GM23338 (cell line): Measurements from ENCODE around the gene CDK5RAP2. TPM values are rescaled to one million over a fixed set of nuclear protein-coding genes. Genes with fewer than 3 reads are reported as not detected.
A peak's percentile ranks its signal among the peaks of the same experiment; 100 is the strongest.

Experiments
- ATAC-seq: fragments of 200-7000 bp; cut with Tn5 transposase; 3 replicates; pipeline ENCODE4 v1.9.1; 2020
- DNase-seq: peaks from one replicate; pipeline ENCODE4 v3.0.0-alpha.2; 2015; ENCODE audit warnings: low spot score
- H2AFZ ChIP-seq: fragments of 200-600 bp; sonication (generic); 2 replicates; pipeline ENCODE4 v1.8.0; 2016; ENCODE audit warnings: antibody characterized with exemption, mild to moderate bottlenecking, moderate library complexity
- H3F3A ChIP-seq: fragments of 200-600 bp; sonication (generic); replicated peaks from 2 replicates; pipeline ENCODE4 v1.8.0; 2017; ENCODE audit warnings: antibody characterized with exemption, mixed run types, low read depth
- H3K27ac ChIP-seq: fragments of 200-600 bp; sonication (generic); 2 replicates; pipeline ENCODE4 v1.6.1; 2016; ENCODE audit warnings: low read depth
- H3K27me3 ChIP-seq: fragments of 200-600 bp; sonication (generic); 2 replicates; pipeline ENCODE4 v1.8.0; 2016; ENCODE audit warnings: mild to moderate bottlenecking, mixed run types, moderate library complexity; ENCODE audit not compliant: insufficient read depth
- H3K36me3 ChIP-seq: fragments of 200-600 bp; sonication (generic); 2 replicates; pipeline ENCODE4 v1.8.0; 2016; ENCODE audit warnings: mild to moderate bottlenecking; ENCODE audit not compliant: insufficient read depth
- H3K4me1 ChIP-seq: fragments of 200-600 bp; sonication (generic); 2 replicates; pipeline ENCODE4 v1.8.0; 2016; ENCODE audit warnings: mild to moderate bottlenecking, moderate library complexity; ENCODE audit not compliant: insufficient read depth
- H3K4me2 ChIP-seq: fragments of 200-600 bp; sonication (generic); 2 replicates; pipeline ENCODE4 v1.7.1; 2017; ENCODE audit warnings: mixed run types
- H3K4me3 ChIP-seq: fragments of 200-600 bp; sonication (generic); 2 replicates; pipeline ENCODE4 v1.6.1; 2016; ENCODE audit warnings: mixed run types
- H3K79me2 ChIP-seq: fragments of 200-600 bp; sonication (generic); replicated peaks from 2 replicates; pipeline ENCODE4 v1.8.0; 2017; ENCODE audit warnings: mild to moderate bottlenecking; ENCODE audit not compliant: insufficient read depth
- H3K9me2 ChIP-seq: fragments of 200-600 bp; sonication (generic); 2 replicates; pipeline ENCODE4 v1.8.0; 2017; ENCODE audit not compliant: insufficient read depth
- H4K20me1 ChIP-seq: fragments of 200-600 bp; sonication (generic); replicated peaks from 2 replicates; pipeline ENCODE4 v1.8.0; 2017; ENCODE audit warnings: mild to moderate bottlenecking; ENCODE audit not compliant: insufficient read depth
- H3K27ac Mint-ChIP-seq: 2 replicates; pipeline ENCODE4 v1.8.0; 2020; ENCODE audit warnings: inconsistent platforms, mild to moderate bottlenecking, moderate library complexity, mixed read lengths
- H3K27me3 Mint-ChIP-seq: 3 replicates; pipeline ENCODE4 v1.8.0; 2022; ENCODE audit warnings: low read depth, mild to moderate bottlenecking, moderate library complexity, mixed read lengths, inconsistent platforms; ENCODE audit not compliant: insufficient read depth, poor library complexity
- H3K36me3 Mint-ChIP-seq: 3 replicates; pipeline ENCODE4 v1.8.0; 2021; ENCODE audit warnings: low read depth, mild to moderate bottlenecking, inconsistent platforms, moderate library complexity, mixed read lengths
- H3K4me1 Mint-ChIP-seq: 3 replicates; pipeline ENCODE4 v1.8.0; 2020; ENCODE audit warnings: mild to moderate bottlenecking, inconsistent platforms, mixed read lengths
- H3K4me3 Mint-ChIP-seq: 3 replicates; pipeline ENCODE4 v1.8.0; 2021; ENCODE audit warnings: moderate library complexity, mild to moderate bottlenecking, inconsistent platforms, mixed read lengths
- H3K9me3 Mint-ChIP-seq: 3 replicates; pipeline ENCODE4 v1.8.0; 2020; ENCODE audit warnings: moderate library complexity, mild to moderate bottlenecking, inconsistent platforms, mixed read lengths
- CREB1 ChIP-seq: fragments of 250-450 bp; sonication (Bioruptor Pico); IDR thresholded peaks from 2 replicates; pipeline ENCODE4 v1.5.0; 2020; ENCODE audit warnings: low read depth, mild to moderate bottlenecking, moderate library complexity
- CTCF ChIP-seq, 2 experiments: fragments of 200-600 bp in 1 of 2; sonication (generic) in 1 of 2; conservative IDR thresholded peaks; 2 replicates each; pipeline versions ENCODE4 v1.5.1 to v1.6.1; 2016 to 2017; ENCODE audit warnings: antibody characterized with exemption in 2 of 2, low read depth in 2 of 2, mild to moderate bottlenecking in 2 of 2, moderate library complexity in 1 of 2
- ETS1 ChIP-seq: IDR thresholded peaks from 2 replicates; pipeline ENCODE4 v1.6.1; 2016; ENCODE audit warnings: antibody characterized with exemption
- EZH2 ChIP-seq: fragments of 200-600 bp; sonication (generic); IDR thresholded peaks from one replicate; pipeline ENCODE4 v1.8.0; 2017; ENCODE audit warnings: antibody characterized with exemption, mild to moderate bottlenecking, low read depth; ENCODE audit not compliant: unreplicated experiment
- EZH2phosphoT487 ChIP-seq: fragments of 200-600 bp; sonication (generic); IDR thresholded peaks from one replicate; pipeline ENCODE4 v1.8.1; 2018; ENCODE audit warnings: antibody characterized with exemption; ENCODE audit not compliant: unreplicated experiment
- NANOG ChIP-seq: IDR thresholded peaks from 2 replicates; pipeline ENCODE4 v1.6.1; 2016; ENCODE audit warnings: antibody characterized with exemption, borderline replicate concordance
- POLR2AphosphoS5 ChIP-seq: IDR thresholded peaks from 2 replicates; pipeline ENCODE4 v1.6.1; 2016; ENCODE audit warnings: antibody characterized with exemption, low read depth
- REST ChIP-seq: IDR thresholded peaks from one replicate; pipeline ENCODE4 v1.6.1; 2018; ENCODE audit warnings: antibody characterized with exemption; ENCODE audit not compliant: unreplicated experiment
- STAT1 ChIP-seq: IDR thresholded peaks from one replicate; pipeline ENCODE4 v1.6.1; 2016; ENCODE audit warnings: antibody characterized with exemption; ENCODE audit not compliant: unreplicated experiment
- ZNF114 ChIP-seq: fragments of 250-450 bp; sonication (Bioruptor Pico); IDR thresholded peaks from 2 replicates; pipeline ENCODE4 v1.5.0; 2020; ENCODE audit warnings: mild to moderate bottlenecking, moderate library complexity
- ZNF331 ChIP-seq: fragments of 250-450 bp; sonication (Bioruptor Pico); IDR thresholded peaks from 2 replicates; pipeline ENCODE4 v1.5.0; 2020; ENCODE audit warnings: low read depth, mild to moderate bottlenecking, moderate library complexity
- ZNF462 ChIP-seq: fragments of 250-450 bp; sonication (Bioruptor Pico); IDR thresholded peaks from 2 replicates; pipeline ENCODE4 v1.5.0; 2020; ENCODE audit warnings: mild to moderate bottlenecking, moderate library complexity
- long read RNA-seq: library from polyadenylated mRNA; unstranded; transcript quantifications from one replicate; pipeline ENCODE4 v2.0.0, GENCODE V29; 2020; ENCODE audit not compliant: unreplicated experiment
- polyA plus RNA-seq: library from polyadenylated mRNA; unstranded; fragments of >200 nt; fragmentation: Nextera tagmentation; extraction: Ambion mirVana; gene quantifications from 2 replicates; pipeline ENCODE4 v1.2.1, GENCODE V29; 2016
- total RNA-seq: library from RNA; depleted of rRNA; stranded (reverse); fragments of >200 nt; shearing (Covaris generic); gene quantifications from 2 replicates; pipeline ENCODE4 v1.2.3, GENCODE V29; 2014; rRNA removed

Gene CDK5RAP2
- 65.7 and 74.1 TPM in 2 replicates for total RNA-seq
- polyA plus RNA-seq = 46.1 and 50.7 TPM in 2 replicates
- long read RNA-seq, partial matches to known transcripts = 3 of 5 reads
- long read RNA-seq, other reads (novel, unspliced or antisense) = 2 of 5 reads

- H3K4me2 ChIP-seq = peak within 1 kb of the TSS; percentile 93
- Mint-ChIP-seq H3K4me1 (peaks cover 13% of the 10 kb centered on the region), H3K4me3 (peak within 1 kb of the TSS; percentile 98), H3K27me3 (peaks cover 6% of the 10 kb centered on the region), H3K27ac (peak within 1 kb of the TSS; percentile 97), H3K9me3 (no peaks in the 10 kb centered on the region), H3K36me3 (peaks cover 2% of the 10 kb centered on the region; the same call in 1 of the 3 replicates)
- peak within 1 kb of the TSS; percentile 79; the same call in 1 of the 2 replicates for H3K27ac ChIP-seq
- peaks cover 18% of the 10 kb centered on the region for H4K20me1 ChIP-seq
- no peaks in the 10 kb centered on the region for H3K9me2 ChIP-seq
- H3K36me3 ChIP-seq = no peaks in the 10 kb centered on the region
- H3K79me2 ChIP-seq = peaks cover 44% of the 10 kb centered on the region
- H3K4me3 ChIP-seq = peak within 1 kb of the TSS; percentile 89
- no peaks in the 10 kb centered on the region for H3K27me3 ChIP-seq
- peak within 1 kb of the TSS; percentile 44; the same call in 1 of the 2 replicates for H2AFZ ChIP-seq
- 0 out of 2 replicates have a peak, but pooled peaks cover 3% of the 10 kb centered on the region for H3F3A ChIP-seq
- peak; percentile 99 for DNase-seq
- ATAC-seq = peak; percentile 96
- H3K4me1 ChIP-seq = peaks cover 10% of the 10 kb centered on the region
- TF ChIP-seq ZNF114 (CRISPR knock-in tag) (peak; percentile 88; the same call in 1 of the 2 replicates), REST (no peak), NANOG (no peak; the same call in 1 of the 2 replicates), ZNF462 (CRISPR knock-in tag) (no peak), EZH2phosphoT487 (no peak), CREB1 (CRISPR knock-in tag) (peak; percentile 93), EZH2 (no peak), ETS1 (peak; percentile 96), POLR2AphosphoS5 (peak; percentile 49; the same call in 1 of the 2 replicates), STAT1 (no peak), ZNF331 (no peak), CTCF (conservative IDR thresholded peaks at IDR 0.05; ENCODE audit: low read depth in 2 of 2) (no peak)
These were observed at the start of gene CDK5RAP2 for GRCh38 chr9:120580051-120580896. Gene CDK5RAP2, minus strand, starts transcription at chr9:120580167. Its CDS starts 189 bp downstream, at chr9:120579978.
